ENCODE measurements around the gene AMPD1. TPM values are rescaled to one million over a fixed set of nuclear protein-coding genes. Genes with fewer than 3 reads are reported as not detected.

The AMPD1 gene
- total RNA-seq = not detected in 2 replicates

DNA sequence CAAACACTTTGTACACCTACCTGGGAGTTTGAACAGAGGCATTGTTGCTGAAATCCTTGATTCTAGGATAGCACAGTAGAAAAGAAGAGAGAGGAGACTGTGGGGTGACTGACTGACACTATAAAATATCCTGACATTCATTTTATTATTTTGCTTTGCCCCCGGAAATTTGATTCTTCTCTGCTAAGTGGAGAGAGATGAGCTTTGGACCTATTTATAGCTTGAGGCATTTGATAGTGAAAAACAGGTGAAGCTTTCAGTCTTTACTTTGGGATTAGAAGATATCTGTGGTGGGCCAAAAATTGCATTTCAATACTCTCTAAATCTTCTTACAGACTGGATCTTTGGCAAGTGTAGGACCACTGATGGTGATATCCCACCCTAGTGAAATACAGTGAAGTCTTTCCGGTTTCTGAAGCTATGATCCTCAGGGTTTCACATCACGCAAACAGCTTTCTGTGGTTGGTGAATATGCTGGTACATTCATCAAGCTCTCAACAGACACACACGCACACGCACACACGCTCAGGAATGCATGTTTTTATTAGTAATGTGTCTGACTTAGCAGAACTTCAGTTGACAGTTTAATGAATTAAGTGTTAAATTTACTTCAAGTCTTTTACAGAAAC lies at the start of gene AMPD1:
Gene AMPD1, minus strand, starts transcription at position 117 of the 629 bp plus-strand sequence. Its CDS starts 75 bp downstream, at position 42.

DNA sequence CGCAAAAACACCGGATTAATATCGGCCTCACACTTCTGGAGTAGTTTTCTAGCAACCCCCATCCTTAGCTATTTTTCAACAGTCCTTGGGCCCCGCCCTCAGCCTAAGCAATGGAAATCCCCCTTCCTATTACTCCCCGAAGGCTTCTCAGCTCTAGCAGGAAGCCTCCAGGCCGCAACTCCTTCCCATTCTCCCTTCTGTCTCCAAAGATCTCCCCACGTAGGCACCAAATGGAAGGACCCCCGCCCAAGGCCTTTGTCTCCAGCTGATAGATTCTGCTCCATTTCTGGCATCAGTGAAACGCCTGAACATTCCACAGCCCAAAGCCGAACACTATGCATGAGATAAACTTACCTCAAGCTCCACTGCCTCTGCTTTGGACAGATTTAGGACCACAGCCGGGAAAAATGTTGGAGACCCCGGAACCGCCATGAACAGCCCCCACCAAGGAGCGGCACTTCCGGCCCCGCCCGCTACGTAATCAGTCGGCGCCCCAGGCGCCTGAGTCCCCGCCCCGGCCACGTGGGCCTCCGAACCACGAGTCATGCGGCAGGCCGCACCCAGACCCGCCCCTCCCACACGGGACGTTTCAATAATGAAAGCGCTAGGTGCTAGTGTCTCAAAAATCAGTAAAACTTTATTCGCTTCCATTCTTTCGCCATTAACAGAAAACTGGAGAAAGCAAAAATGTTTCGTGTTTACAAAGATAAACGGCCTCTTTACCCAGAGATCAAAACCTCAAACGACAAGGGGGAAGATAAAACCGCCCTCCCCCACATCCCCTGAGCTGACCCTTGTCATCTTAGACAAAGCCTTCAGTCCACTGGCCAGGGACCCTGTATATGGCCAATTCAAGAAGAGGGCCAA lies 21.2 kb upstream of the AMPD1 start, which contains the start of gene NRAS:
Gene NRAS, minus strand, starts transcription at position 468 of the 867 bp plus-strand sequence. CDS start 611 bp downstream, outside the sequence.

DNA sequence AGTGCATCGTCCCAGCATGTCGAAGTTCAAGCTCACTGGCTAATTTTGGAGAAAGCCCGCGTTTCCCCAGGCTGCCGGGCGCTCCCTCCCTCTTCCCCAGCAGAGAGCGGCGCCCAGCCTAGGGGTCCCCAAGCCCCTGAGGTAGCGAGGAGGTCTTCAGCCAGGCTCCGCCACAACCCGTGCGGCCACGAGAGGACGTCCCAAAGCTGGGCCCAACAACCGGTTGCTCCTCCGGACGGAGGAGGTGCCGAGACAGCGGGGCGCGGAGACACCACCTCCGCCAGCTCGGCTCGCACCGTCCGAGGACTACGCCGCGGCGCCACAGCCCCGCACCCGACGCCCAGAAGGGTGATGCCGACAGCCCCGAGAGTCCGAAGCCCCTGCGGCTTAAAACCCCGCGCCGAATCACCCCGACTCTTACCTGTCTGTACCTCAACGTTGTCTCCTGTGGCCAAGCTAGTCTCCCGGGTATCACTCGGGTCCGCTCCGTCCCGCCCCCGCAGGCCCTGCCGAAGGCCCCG lies 25.7 kb downstream of the AMPD1 start, which contains the start of gene DENND2C:
Gene DENND2C, minus strand, starts transcription at position 488 of the 521 bp plus-strand sequence. CDS start 44,065 bp downstream, outside the sequence.

Small RNA genes within 50 kb of the gene (small RNA-seq; reads per million reads assigned to genes)
- gene RN7SL432P (not detected), gene RNY1P13 (not detected)

Other genes starting within 250 kb of the AMPD1 start
- 32.6 and 39.3 TPM in 2 replicates for gene TRIM33, start 184.3 kb downstream of the AMPD1 start, total RNA-seq
- 25.1 and 28.2 TPM in 2 replicates for gene BCAS2, start 113.9 kb downstream of the AMPD1 start, total RNA-seq
- 10.6 and 10.8 TPM in 2 replicates for gene DENND2C, start 25.5 kb downstream of the AMPD1 start, total RNA-seq
- gene NRAS, start 21.2 kb upstream of the AMPD1 start, total RNA-seq = 42.8 and 105 TPM in 2 replicates
- gene CSDE1, start 62.4 kb upstream of the AMPD1 start, total RNA-seq = 420 and 592 TPM in 2 replicates
- gene SIKE1, start 85.1 kb upstream of the AMPD1 start, total RNA-seq = 48.3 and 56.8 TPM in 2 replicates
- gene SYCP1, start 159.3 kb upstream of the AMPD1 start, total RNA-seq = not detected in 2 replicates